Endothelial cell of umbilical vein (primary cell): ENCODE results near the gene INSYN2B. TPM values are rescaled to one million over a fixed set of nuclear protein-coding genes. Genes with fewer than 3 reads are reported as not detected.

Experiments
- BruUV-seq: library from RNA; stranded (reverse); fragments of 400-500 nt; replicated peaks from 2 replicates; lab custom pipeline; 2021; lab: Mats Ljungman, UMichigan
- CTCF ChIA-PET: fragments of 300-600, 350-600 bp; sonication (Branson Sonifier 250); formaldehyde crosslinking; loops from one replicate; lab custom pipeline; 2021; ENCODE audit warnings: antibody characterized with exemption, inconsistent platforms; lab: Charles Lee
- POLR2A ChIA-PET: fragments of 300-600, 350-600 bp; sonication (Branson Sonifier 250); formaldehyde crosslinking; loops from one replicate; lab custom pipeline; 2021; ENCODE audit warnings: antibody characterized with exemption, inconsistent platforms; lab: Charles Lee
- DNase-seq: peaks from one replicate; pipeline ENCODE4 v3.0.0-alpha.2; 2011; ENCODE audit warnings: low read depth, low spot score
- FAIRE-seq: peaks from 2 replicates; lab custom pipeline; 2011; peaks lifted over from hg19 to GRCh38; lab: Jason Lieb, UNC
- H2AFZ ChIP-seq: 2 replicates; pipeline ENCODE4 v1.6.0; 2012; ENCODE audit warnings: low read depth, low read length, control low read depth, inconsistent platforms
- H3K27ac ChIP-seq: 2 replicates; pipeline ENCODE4 v1.5.1; 2011; ENCODE audit warnings: low read depth, mild to moderate bottlenecking, control low read depth, low read length, moderate library complexity; ENCODE audit not compliant: insufficient read depth
- H3K27me3 ChIP-seq, 2 experiments: 2 replicates each; pipeline versions ENCODE4 v1.6.0 to v1.6.1; 2011; ENCODE audit warnings: low read length in 2 of 2, mixed read lengths in 1 of 2; ENCODE audit not compliant: control insufficient read depth in 2 of 2, insufficient read depth in 2 of 2
- H3K36me3 ChIP-seq, 2 experiments: 2 replicates in 1 of 2; 3 replicates in 1 of 2; pipeline ENCODE4 v1.5.1; 2011; ENCODE audit warnings: low read length in 2 of 2, mild to moderate bottlenecking in 1 of 2, moderate library complexity in 1 of 2; ENCODE audit not compliant: control insufficient read depth in 2 of 2, insufficient read depth in 2 of 2; ENCODE audit errors: extremely low read depth in 1 of 2
- H3K4me1 ChIP-seq: 3 replicates; pipeline ENCODE4 v1.5.1; 2011; ENCODE audit warnings: mild to moderate bottlenecking, low read length; ENCODE audit not compliant: control insufficient read depth, insufficient read depth; ENCODE audit errors: extremely low read depth
- H3K4me2 ChIP-seq: 2 replicates; pipeline ENCODE4 v1.6.1; 2011; ENCODE audit warnings: low read length, control low read depth, mixed read lengths; ENCODE audit not compliant: insufficient read depth
- H3K4me3 ChIP-seq, 3 experiments: fragments of 200-600 bp in 1 of 3; sonication (generic), shearing (Covaris generic) in 1 of 3; replicated peaks in 1 of 3; 2 replicates each; pipeline ENCODE4 v1.5.1; 2011 to 2016; ENCODE audit warnings: control low read depth in 3 of 3, low read length in 3 of 3, mild to moderate bottlenecking in 2 of 3, inconsistent platforms in 1 of 3, low read depth in 1 of 3, moderate library complexity in 1 of 3; ENCODE audit not compliant: insufficient read depth in 1 of 3
- H3K79me2 ChIP-seq: 2 replicates; pipeline ENCODE4 v1.6.0; 2012; ENCODE audit warnings: low read length, inconsistent platforms; ENCODE audit not compliant: control insufficient read depth, insufficient read depth
- H3K9ac ChIP-seq: replicated peaks from 2 replicates; pipeline ENCODE3; 2011; ENCODE audit warnings: low read length, control low read depth; ENCODE audit not compliant: insufficient read depth; ENCODE audit errors: extremely low read depth
- H3K9me1 ChIP-seq: replicated peaks from 3 replicates; pipeline ENCODE4 v1.6.0; 2011; ENCODE audit warnings: mild to moderate bottlenecking, low read length; ENCODE audit not compliant: control insufficient read depth, insufficient read depth; ENCODE audit errors: extremely low read depth
- H3K9me3 ChIP-seq: replicated peaks from 2 replicates; pipeline ENCODE4 v1.5.1; 2012; ENCODE audit warnings: low read length, inconsistent platforms; ENCODE audit not compliant: control insufficient read depth, insufficient read depth
- H4K20me1 ChIP-seq: replicated peaks from 2 replicates; pipeline ENCODE3; 2011; ENCODE audit warnings: mild to moderate bottlenecking, low read length; ENCODE audit not compliant: control insufficient read depth, insufficient read depth; ENCODE audit errors: extremely low read depth
- EZH2 ChIP-seq: IDR thresholded peaks from 2 replicates; pipeline ENCODE4 v1.6.1; 2012; ENCODE audit warnings: borderline replicate concordance, low read depth, mild to moderate bottlenecking, moderate library complexity, low read length, inconsistent platforms; ENCODE audit not compliant: severe bottlenecking
- FOS ChIP-seq: IDR thresholded peaks from 2 replicates; pipeline ENCODE4 v1.6.1; 2011; ENCODE audit warnings: mild to moderate bottlenecking, low read length, moderate library complexity, borderline replicate concordance; ENCODE audit not compliant: insufficient read depth
- GATA2 ChIP-seq: IDR thresholded peaks from 2 replicates; pipeline ENCODE4 v1.7.0; 2011; ENCODE audit warnings: low read depth, mild to moderate bottlenecking, moderate library complexity, mixed read lengths, low read length; ENCODE audit not compliant: insufficient read length, insufficient read depth
- JUN ChIP-seq: IDR thresholded peaks from 2 replicates; pipeline ENCODE4 v1.6.1; 2011; ENCODE audit warnings: borderline replicate concordance, low read depth; ENCODE audit not compliant: insufficient read length, insufficient read depth
- MYC ChIP-seq: IDR thresholded peaks from one replicate; pipeline ENCODE4 v1.6.1; 2011; ENCODE audit warnings: mild to moderate bottlenecking, low read depth, low read length
- POLR2A ChIP-seq: IDR thresholded peaks from 2 replicates; pipeline ENCODE4 v1.6.1; 2012; ENCODE audit warnings: low read depth, mild to moderate bottlenecking, control low read depth, low read length
- POLR2AphosphoS5 ChIP-seq: IDR thresholded peaks from 2 replicates; pipeline ENCODE4 v1.6.1; 2012; ENCODE audit warnings: low read depth, mild to moderate bottlenecking, control low read depth, low read length, moderate library complexity; ENCODE audit not compliant: insufficient read depth
- dilution Hi-C: fragments of 300-500 bp; cut with MboI; formaldehyde crosslinking; loops from one replicate; pipeline ENCODE4 v1.15.0; 2019; ENCODE audit warnings: low sequenced_read_pairs; ENCODE audit not compliant: extremely low pct_ligation_motif_present
- intact Hi-C: fragments of 100-400 bp; cut with micrococcal nuclease; formaldehyde crosslinking; loops from one replicate; pipeline ENCODE4 v1.10.0; 2022
- polyA plus RNA-seq, 4 experiments: library from polyadenylated mRNA; depleted of rRNA in 3 of 4; stranded (reverse) in 3 of 4; unstranded in 1 of 4; fragments of >200 nt; gene quantifications; 2 replicates each; pipeline versions ENCODE4 v1.2.1 to v1.2.3, GENCODE V29; 2011 to 2012; ENCODE audit warnings: missing spikeins in 1 of 4
- total RNA-seq: library from RNA; stranded (reverse); gene quantifications from 2 replicates; pipeline ENCODE4 v1.2.3, GENCODE V29; 2021
- TF ChIP-seq, protein P1 (sequence below): IDR thresholded peaks from 2 replicates; pipeline ENCODE4 v1.6.1; 2011; ENCODE audit not compliant: insufficient read depth, insufficient read length
- TF ChIP-seq, protein P2 (sequence below), 2 donors: IDR thresholded peaks; 1 replicate in 1 of 2; 2 replicates in 1 of 2; pipeline ENCODE4 v1.5.1; 2011; ENCODE audit warnings: low read length in 2 of 2, mild to moderate bottlenecking in 2 of 2, moderate library complexity in 2 of 2, control low read depth in 1 of 2, inconsistent platforms in 1 of 2, low read depth in 1 of 2; ENCODE audit not compliant: insufficient read depth in 1 of 2; ENCODE audit errors: extremely low read depth in 1 of 2

INSYN2B gene
- total and polyA plus RNA-seq, 2 donors (not counting 3 experiments of a cell fraction or from before 2014, with no cell fraction given) = 8.2 to 17.1 TPM

DNA sequence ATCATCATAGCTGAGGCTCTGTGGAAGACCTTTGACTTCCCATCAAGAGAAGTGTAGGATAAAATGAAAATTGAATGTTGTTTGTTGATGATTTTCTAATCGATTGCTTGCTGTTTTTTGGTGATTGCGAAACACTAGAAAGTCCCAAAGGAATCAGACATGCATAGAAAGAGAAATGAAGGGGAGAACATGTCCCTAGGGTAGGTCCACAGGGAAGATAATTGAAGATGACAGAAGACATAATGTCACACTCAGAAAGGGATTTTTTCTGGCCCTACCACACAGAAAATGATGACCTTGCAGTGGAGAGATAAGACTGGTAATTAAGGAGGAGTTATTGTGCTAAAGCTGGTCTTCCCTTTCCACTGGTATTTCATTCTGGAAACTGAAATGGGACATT lies 62.8 kb downstream of the INSYN2B start:
- H3K9me3 ChIP-seq = no peaks in the 10 kb centered on the region
- H3K36me3 ChIP-seq = no peaks in the 10 kb centered on the region
- H3K79me2 ChIP-seq = peaks cover 5% of the 10 kb centered on the region
- POLR2A ChIA-PET = no interaction called here
- no peak overlapping the region for H2AFZ ChIP-seq
- no peak overlapping the region for H3K27ac ChIP-seq
- H3K27me3 ChIP-seq = no peaks in the 10 kb centered on the region
- no peak overlapping the region for H3K4me2 ChIP-seq
- dilution Hi-C loops = no loop called here
- DNase-seq (no peak), FAIRE-seq (no peak)
- no peaks in the 10 kb centered on the region for H4K20me1 ChIP-seq
- CTCF ChIA-PET = interaction anchor here (2.8 kb wide), 1 partner anchor 63 kb away, joined by 15 read pairs; the partner anchor contains the start of gene INSYN2B
- no peak overlapping the region for H3K9ac ChIP-seq
- H3K9me1 ChIP-seq = no peaks in the 10 kb centered on the region
- no peak overlapping the region for H3K4me3 ChIP-seq
- intact Hi-C loops = no loop called here
- TF ChIP-seq JUN (no peak), MYC (no peak), FOS (no peak), GATA2 (no peak), EZH2 (no peak), POLR2A (no peak), POLR2AphosphoS5 (no peak)
- TF ChIP-seq, protein P1, sequence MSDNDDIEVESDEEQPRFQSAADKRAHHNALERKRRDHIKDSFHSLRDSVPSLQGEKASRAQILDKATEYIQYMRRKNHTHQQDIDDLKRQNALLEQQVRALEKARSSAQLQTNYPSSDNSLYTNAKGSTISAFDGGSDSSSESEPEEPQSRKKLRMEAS = no peak
- TF ChIP-seq, protein P2, sequence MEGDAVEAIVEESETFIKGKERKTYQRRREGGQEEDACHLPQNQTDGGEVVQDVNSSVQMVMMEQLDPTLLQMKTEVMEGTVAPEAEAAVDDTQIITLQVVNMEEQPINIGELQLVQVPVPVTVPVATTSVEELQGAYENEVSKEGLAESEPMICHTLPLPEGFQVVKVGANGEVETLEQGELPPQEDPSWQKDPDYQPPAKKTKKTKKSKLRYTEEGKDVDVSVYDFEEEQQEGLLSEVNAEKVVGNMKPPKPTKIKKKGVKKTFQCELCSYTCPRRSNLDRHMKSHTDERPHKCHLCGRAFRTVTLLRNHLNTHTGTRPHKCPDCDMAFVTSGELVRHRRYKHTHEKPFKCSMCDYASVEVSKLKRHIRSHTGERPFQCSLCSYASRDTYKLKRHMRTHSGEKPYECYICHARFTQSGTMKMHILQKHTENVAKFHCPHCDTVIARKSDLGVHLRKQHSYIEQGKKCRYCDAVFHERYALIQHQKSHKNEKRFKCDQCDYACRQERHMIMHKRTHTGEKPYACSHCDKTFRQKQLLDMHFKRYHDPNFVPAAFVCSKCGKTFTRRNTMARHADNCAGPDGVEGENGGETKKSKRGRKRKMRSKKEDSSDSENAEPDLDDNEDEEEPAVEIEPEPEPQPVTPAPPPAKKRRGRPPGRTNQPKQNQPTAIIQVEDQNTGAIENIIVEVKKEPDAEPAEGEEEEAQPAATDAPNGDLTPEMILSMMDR (IDR thresholded peaks at IDR 0.05; ENCODE audit: extremely low read depth in 1 of 2, insufficient read depth in 1 of 2, low read depth in 1 of 2, low read length in 2 of 2) = no peak
- H3K4me1 ChIP-seq = peaks cover 6% of the 10 kb centered on the region
- BruUV-seq = no TSS peak
